Prostate gland (tissue), 2 donors: Measurements from ENCODE around the gene SPATA2.

Experiments used
- CTCF ChIP-seq, 4 experiments: fragments of 200-600 bp in 2 of 4; fragments of 450-650 bp in 2 of 4; sonication (generic) in 2 of 4; IDR thresholded peaks; 1 replicate in 3 of 4; 2 replicates in 1 of 4; pipeline ENCODE4 v1.5.1; 2016 to 2019; ENCODE audit warnings: antibody characterized with exemption in 4 of 4, mild to moderate bottlenecking in 2 of 4, moderate library complexity in 2 of 4
- POLR2A ChIP-seq: fragments of 450-650 bp; IDR thresholded peaks from one replicate; pipeline ENCODE4 v1.6.1; 2016; ENCODE audit warnings: antibody characterized with exemption, mild to moderate bottlenecking
- POLR2AphosphoS5 ChIP-seq: sonication (generic); formaldehyde crosslinking; IDR thresholded peaks from one replicate; pipeline ENCODE4 v1.6.1; 2017; ENCODE audit warnings: antibody characterized with exemption

- no peak for TF ChIP-seq CTCF (IDR thresholded peaks at IDR 0.05)
- TF ChIP-seq POLR2A, result no peak
- no peak for TF ChIP-seq POLR2AphosphoS5
Measured at GRCh38 chr20:49866051-49866450, 49.3 kb downstream of the SPATA2 start.
